Sigmoid colon (tissue), 4 donors: ENCODE data around the gene BMPER.

Experiments used
- CTCF ChIP-seq, 4 experiments: fragments of 450-650 bp in 3 of 4; fragments of 200-600 bp in 1 of 4; IDR thresholded peaks; one replicate each; pipeline ENCODE4 v1.5.1; 2016 to 2019; ENCODE audit warnings: antibody characterized with exemption in 4 of 4, mild to moderate bottlenecking in 3 of 4, moderate library complexity in 2 of 4
- EP300 ChIP-seq, 4 donors: sonication (generic); formaldehyde crosslinking; IDR thresholded peaks; one replicate each; pipeline ENCODE4 v1.6.1; 2017; ENCODE audit warnings: antibody characterized with exemption in 4 of 4
- POLR2A ChIP-seq, 2 donors: fragments of 450-650 bp; IDR thresholded peaks; one replicate each; pipeline ENCODE4 v1.6.1; 2016; ENCODE audit warnings: antibody characterized with exemption in 2 of 2, mild to moderate bottlenecking in 2 of 2, moderate library complexity in 2 of 2
- POLR2AphosphoS5 ChIP-seq, 4 donors: sonication (generic); formaldehyde crosslinking; IDR thresholded peaks; one replicate each; pipeline ENCODE4 v1.6.1; 2017; ENCODE audit warnings: antibody characterized with exemption in 4 of 4

- TF ChIP-seq POLR2A (IDR thresholded peaks at IDR 0.05) (no peak), POLR2AphosphoS5 (IDR thresholded peaks at IDR 0.05) (no peak), CTCF (IDR thresholded peaks at IDR 0.05) (no peak), EP300 (IDR thresholded peaks at IDR 0.05) (no peak)
These were observed 219.4 kb downstream of the BMPER start for GRCh38 chr7:34124765-34125164.
